Endothelial cell of hepatic sinusoid (primary cell): ENCODE results near the gene PCDHGB4.
"Not testable (repeated sequence)": the region's sequence is repeated elsewhere in the genome, so short reads cannot be mapped to it uniquely, and the experiment has no call there.

Experiments
- in situ Hi-C: cut with HindIII; loops from 2 replicates; pipeline ENCODE4 v1.10.0; 2017; ENCODE audit warnings: low sequenced_read_pairs

The PCDHGB4 gene

DNA sequence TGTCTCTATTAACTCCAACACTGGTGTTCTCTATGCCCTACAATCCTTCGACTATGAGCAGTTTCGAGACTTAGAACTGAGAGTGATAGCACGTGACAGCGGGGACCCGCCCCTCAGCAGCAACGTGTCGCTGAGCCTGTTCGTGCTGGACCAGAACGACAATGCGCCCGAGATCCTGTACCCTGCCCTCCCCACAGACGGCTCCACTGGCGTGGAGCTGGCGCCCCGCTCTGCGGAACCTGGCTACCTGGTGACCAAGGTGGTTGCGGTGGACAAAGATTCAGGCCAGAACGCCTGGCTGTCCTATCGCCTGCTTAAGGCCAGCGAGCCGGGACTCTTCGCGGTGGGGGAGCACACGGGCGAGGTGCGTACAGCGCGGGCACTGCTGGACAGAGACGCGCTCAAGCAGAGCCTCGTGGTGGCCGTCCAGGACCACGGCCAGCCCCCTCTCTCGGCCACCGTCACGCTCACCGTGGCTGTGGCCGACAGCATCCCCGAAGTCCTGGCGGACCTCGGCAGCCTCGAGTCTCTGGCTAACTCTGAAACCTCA, 35.3 kb downstream of the PCDHGB4 start:
- in situ Hi-C loops = no loop called here

DNA sequence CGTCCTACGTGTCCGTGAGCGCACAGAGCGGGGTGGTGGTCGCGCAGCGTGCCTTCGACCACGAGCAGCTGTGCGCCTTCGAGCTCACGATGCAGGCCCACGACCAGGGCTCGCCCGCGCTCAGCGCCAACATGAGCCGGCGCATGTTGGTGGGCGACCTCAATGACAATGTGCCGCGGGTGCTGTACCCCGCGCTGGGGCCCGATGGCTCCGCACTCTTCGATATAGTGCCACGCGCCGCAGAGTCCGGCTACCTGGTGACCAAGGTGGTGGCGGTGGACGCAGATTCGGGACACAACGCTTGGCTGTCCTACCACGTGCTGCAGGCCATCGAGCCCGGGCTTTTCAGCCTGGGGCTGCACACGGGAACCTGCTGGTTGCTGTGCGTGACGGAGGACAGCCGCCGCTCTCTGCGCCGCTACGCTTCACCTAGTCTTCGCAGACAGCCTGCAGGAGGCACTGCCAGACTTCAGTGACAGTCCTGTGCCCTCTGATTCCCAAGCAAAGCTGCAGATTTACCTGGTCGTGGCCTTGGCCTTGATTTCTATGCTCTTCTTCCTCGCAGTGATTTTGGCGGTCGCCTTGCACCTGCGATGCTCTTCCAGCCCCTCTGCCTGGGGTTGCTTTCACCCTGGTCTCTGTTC, 40.4 kb downstream of the PCDHGB4 start:
- in situ Hi-C loops = loop anchor here (5.0 kb wide), 1 partner anchor 91 kb away; the partner anchor contains the start of gene PCDHGA2

DNA sequence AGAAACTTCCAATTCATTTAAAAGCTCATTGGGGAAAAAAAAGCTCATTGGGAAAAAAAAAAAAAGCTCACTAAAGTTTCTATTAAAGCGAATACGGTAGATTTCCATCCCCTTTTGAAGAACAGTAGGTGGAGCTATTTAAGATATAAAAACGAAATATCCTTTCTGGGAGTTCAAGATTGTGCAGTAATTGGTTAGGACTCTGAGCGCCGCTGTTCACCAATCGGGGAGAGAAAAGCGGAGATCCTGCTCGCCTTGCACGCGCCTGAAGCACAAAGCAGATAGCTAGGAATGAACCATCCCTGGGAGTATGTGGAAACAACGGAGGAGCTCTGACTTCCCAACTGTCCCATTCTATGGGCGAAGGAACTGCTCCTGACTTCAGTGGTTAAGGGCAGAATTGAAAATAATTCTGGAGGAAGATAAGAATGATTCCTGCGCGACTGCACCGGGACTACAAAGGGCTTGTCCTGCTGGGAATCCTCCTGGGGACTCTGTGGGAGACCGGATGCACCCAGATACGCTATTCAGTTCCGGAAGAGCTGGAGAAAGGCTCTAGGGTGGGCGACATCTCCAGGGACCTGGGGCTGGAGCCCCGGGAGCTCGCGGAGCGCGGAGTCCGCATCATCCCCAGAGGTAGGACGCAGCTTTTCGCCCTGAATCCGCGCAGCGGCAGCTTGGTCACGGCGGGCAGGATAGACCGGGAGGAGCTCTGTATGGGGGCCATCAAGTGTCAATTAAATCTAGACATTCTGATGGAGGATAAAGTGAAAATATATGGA, 43.0 kb downstream of the PCDHGB4 start, which contains the start of gene PCDHGA12:
TSS of gene PCDHGA12 (plus strand) at position 176 of the 782 bp plus-strand sequence. CDS start at position 429, 253 bp downstream.
- in situ Hi-C loops = no loop called here

DNA sequence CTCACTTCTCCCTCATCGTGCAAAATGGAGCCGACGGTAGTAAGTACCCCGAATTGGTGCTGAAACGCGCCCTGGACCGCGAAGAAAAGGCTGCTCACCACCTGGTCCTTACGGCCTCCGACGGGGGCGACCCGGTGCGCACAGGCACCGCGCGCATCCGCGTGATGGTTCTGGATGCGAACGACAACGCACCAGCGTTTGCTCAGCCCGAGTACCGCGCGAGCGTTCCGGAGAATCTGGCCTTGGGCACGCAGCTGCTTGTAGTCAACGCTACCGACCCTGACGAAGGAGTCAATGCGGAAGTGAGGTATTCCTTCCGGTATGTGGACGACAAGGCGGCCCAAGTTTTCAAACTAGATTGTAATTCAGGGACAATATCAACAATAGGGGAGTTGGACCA, 43.8 kb downstream of the PCDHGB4 start:
- in situ Hi-C loops = no loop called here

DNA sequence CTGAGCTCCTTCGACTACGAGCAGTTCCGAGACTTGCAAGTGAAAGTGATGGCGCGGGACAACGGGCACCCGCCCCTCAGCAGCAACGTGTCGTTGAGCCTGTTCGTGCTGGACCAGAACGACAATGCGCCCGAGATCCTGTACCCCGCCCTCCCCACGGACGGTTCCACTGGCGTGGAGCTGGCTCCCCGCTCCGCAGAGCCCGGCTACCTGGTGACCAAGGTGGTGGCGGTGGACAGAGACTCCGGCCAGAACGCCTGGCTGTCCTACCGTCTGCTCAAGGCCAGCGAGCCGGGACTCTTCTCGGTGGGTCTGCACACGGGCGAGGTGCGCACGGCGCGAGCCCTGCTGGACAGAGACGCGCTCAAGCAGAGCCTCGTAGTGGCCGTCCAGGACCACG, 44.8 kb downstream of the PCDHGB4 start:
- in situ Hi-C loops = not testable (repeated sequence)

DNA sequence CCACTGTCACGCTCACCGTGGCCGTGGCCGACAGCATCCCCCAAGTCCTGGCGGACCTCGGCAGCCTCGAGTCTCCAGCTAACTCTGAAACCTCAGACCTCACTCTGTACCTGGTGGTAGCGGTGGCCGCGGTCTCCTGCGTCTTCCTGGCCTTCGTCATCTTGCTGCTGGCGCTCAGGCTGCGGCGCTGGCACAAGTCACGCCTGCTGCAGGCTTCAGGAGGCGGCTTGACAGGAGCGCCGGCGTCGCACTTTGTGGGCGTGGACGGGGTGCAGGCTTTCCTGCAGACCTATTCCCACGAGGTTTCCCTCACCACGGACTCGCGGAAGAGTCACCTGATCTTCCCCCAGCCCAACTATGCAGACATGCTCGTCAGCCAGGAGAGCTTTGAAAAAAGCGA, 45.2 kb downstream of the PCDHGB4 start:
- in situ Hi-C loops = not testable (repeated sequence)

DNA sequence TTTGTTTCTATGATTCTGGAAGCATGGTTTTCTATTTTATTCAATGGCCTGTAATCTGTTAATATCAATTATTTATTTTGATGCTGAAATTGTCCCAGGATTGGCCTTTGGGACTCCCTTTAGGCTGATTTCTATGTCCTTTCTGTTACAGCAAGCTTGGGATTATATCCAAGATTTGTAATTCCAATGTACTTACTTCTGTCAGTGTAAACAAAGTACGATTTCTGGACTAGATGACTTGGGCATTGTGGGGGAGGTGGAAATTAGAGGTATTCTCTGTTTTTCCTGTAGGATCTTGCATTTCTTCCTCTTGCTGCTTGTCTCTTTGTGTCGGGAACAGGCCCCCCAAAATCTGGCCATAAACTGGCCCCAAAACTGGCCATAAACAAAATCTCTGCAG, 46.5 kb downstream of the PCDHGB4 start:
- in situ Hi-C loops = no loop called here

DNA sequence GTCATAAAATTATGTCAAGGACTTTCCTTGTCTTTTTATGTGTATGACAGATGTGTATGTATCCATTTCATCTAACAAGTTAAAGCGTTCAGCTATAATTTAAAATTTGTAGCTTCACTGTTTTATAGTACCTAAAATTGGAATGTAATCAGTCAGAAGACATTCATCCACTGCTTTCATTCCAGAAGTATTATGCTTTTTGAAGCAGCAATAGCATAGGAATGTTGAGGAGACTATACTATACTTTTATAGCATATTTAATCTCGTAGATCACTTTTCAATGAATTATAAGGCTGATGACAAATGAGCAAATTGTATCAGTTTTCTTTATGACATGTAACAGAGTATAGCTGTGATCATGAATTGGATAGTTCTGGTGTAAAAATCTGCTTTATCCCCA, 49.7 kb downstream of the PCDHGB4 start:
- in situ Hi-C loops = no loop called here

DNA sequence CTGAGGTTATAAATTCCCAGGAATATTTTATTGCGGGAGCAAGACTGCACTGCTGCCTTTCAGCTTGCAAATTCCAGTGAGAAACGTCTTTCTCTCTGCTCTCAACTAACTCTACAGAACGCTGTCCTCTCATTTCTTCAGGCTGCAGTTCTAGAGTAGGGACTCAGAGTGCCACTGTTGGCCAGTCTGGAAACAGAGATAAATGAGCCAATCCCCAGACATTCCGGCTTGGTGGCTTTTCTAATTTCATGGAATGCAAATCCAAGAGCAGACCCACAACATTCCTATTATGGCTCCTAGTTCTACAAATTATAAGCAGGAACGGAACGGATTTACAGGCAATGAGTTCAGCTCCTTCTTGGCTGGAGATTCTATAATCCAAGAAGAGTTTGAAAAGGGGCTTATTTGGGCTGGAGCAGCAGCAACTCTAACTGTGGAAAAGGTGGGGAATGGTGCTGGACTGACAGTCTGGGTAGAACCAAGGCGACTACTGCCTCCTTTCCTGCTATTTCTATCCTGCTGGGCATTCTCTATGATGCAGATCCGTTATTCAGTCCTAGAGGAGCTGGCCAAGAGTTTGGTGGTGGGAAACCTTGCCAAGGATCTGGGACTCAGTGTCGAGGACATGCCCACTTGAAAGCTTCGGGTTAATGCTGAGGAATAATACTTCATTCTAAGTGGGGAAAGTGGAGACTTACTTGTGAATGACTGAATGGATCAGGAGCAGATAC, 52.1 kb downstream of the PCDHGB4 start:
- in situ Hi-C loops = loop anchor here (5.0 kb wide), 2 partner anchors 32 to 73 kb away; partner anchors contain the start of gene PCDHGB6
